ENCODE measurements around the gene IFI35. TPM values are rescaled to one million over a fixed set of nuclear protein-coding genes. Genes with fewer than 3 reads are reported as not detected.

IFI35 gene
- total RNA-seq, 1 experiment from 2014 or later = 6.3 TPM

DNA sequence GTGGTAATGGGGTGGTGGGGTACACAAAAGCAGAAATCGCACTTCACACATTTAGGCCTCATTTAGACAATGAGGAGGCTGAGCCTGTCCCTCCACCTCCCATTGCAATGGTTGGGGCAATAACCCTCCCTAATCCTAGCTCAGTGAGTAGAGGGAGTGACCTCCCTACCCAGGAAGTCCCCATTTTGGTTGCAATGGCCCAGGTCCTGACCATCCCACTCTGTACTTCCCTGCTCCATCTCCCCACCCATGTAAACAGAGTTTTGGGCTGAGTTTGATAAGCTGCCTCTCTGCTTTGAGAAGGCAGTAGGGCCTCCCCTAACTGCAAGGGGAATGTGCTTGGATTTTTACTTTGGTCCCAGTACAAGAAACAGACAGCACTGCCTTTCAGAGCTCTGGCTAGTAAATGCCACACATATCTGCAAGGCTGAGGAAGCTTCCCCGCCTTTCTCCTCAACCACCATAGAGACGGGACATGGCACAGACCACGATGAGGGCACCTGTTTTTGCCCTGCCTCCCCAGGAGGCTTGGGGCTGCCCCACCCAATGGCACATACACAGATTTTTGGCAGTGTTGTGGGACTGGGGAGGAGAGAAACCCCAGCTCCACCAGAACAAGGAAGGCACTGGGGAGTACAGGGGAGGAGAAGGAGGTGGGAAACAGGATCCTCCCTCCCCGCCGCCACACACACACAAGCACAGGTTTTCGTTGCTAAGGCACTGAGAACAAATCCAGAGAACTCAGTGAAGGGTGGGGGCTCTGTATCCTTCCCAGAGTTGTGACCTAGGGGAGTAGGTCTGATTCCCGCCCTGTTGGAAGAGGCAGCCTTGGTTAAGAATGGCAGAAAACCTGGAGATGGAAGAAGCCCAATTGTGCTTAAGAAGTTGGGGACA lies 8.3 kb downstream of the IFI35 start:
- no peak for DNase-seq (ENCODE audit: unreplicated experiment)
- intact Hi-C loops (cut with micrococcal nuclease) = no loop called here
- Mint-ChIP-seq H3K27ac (ENCODE audit: low read depth, unreplicated experiment) (peak overlapping the region; percentile 66), H3K27me3 (ENCODE audit: insufficient read depth, unreplicated experiment) (no peaks in the 10 kb centered on the region), H3K4me3 (ENCODE audit: unreplicated experiment) (no peak overlapping the region), H3K4me1 (ENCODE audit: insufficient read depth, unreplicated experiment) (peaks cover 20% of the 10 kb centered on the region), H3K9me3 (ENCODE audit: unreplicated experiment) (no peaks in the 10 kb centered on the region), H3K36me3 (ENCODE audit: insufficient read depth, unreplicated experiment) (peaks cover 42% of the 10 kb centered on the region)
- CTCF ChIA-PET = no interaction called here
- TSS peak; percentile 52 for BruUV-seq (replicated peaks)
- POLR2A ChIA-PET = interaction anchor here (0.6 to 0.9 kb wide), 2 partner anchors 107 to 168 kb away, joined by 3 read pairs; no protein-coding TSS in a partner anchor
- TF ChIP-seq, protein P1, sequence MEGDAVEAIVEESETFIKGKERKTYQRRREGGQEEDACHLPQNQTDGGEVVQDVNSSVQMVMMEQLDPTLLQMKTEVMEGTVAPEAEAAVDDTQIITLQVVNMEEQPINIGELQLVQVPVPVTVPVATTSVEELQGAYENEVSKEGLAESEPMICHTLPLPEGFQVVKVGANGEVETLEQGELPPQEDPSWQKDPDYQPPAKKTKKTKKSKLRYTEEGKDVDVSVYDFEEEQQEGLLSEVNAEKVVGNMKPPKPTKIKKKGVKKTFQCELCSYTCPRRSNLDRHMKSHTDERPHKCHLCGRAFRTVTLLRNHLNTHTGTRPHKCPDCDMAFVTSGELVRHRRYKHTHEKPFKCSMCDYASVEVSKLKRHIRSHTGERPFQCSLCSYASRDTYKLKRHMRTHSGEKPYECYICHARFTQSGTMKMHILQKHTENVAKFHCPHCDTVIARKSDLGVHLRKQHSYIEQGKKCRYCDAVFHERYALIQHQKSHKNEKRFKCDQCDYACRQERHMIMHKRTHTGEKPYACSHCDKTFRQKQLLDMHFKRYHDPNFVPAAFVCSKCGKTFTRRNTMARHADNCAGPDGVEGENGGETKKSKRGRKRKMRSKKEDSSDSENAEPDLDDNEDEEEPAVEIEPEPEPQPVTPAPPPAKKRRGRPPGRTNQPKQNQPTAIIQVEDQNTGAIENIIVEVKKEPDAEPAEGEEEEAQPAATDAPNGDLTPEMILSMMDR (IDR thresholded peaks at IDR 0.05; ENCODE audit: unreplicated experiment) = no peak

DNA sequence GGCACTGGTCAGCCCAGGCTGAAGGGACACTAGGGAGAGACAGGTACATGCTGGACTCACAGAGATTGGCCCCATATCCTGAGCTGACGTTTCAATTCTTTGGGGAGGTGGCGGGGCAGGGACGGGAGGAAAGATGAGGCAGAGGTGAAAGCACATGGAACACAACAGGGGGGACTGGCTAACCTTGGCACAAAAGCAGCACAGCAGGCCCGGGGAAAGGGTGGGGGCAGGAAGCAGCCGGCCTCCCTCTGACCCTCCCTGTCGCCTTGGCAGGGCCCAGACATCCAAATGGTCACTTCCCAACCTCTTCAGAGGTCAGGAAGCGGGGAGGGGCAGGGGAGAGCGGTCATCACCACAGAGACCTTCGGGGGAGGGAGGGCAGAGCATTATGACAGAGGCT lies 9.0 kb downstream of the IFI35 start:
- H3K4me3 Mint-ChIP-seq (ENCODE audit: unreplicated experiment) = no peak overlapping the region
- H3K9me3 Mint-ChIP-seq (ENCODE audit: unreplicated experiment) = no peaks in the 10 kb centered on the region
- intact Hi-C loops (cut with micrococcal nuclease) = no loop called here
- TF ChIP-seq, protein P1 (IDR thresholded peaks at IDR 0.05; ENCODE audit: unreplicated experiment) = no peak
- DNase-seq (ENCODE audit: unreplicated experiment) = no peak
- H3K36me3 Mint-ChIP-seq (ENCODE audit: insufficient read depth, unreplicated experiment) = peaks cover 44% of the 10 kb centered on the region
- ChIA-PET CTCF (no interaction called here), POLR2A (interaction anchor here (0.6 kb wide), 1 partner anchor 167 kb away, joined by 3 read pairs; no protein-coding TSS in a partner anchor)
- peaks cover 16% of the 10 kb centered on the region for H3K4me1 Mint-ChIP-seq (ENCODE audit: insufficient read depth, unreplicated experiment)
- H3K27ac Mint-ChIP-seq (ENCODE audit: low read depth, unreplicated experiment) = no peak overlapping the region
- BruUV-seq (replicated peaks) = no TSS peak
- no peaks in the 10 kb centered on the region for H3K27me3 Mint-ChIP-seq (ENCODE audit: insufficient read depth, unreplicated experiment)

DNA sequence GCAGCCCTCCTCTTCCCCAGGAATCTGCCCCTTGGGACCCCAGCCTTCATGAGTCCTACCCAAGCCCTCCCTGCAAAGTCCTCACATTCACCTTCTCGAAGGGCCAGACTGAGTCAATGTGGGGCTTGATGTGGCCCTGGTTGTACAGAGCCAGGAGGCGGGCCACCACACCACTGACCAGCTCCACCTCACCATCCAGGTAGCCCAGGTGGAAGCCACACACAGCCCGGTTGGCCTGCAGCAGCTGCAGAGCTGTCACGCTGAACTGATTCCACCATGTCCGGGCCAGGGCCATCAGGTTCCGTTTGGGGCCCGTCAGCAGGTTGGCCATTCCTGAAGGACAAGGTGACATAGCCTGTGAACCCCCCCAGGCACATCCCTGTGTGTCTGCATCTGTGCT lies 9.6 kb downstream of the IFI35 start:
- CTCF ChIA-PET = no interaction called here
- POLR2A ChIA-PET = no interaction called here
- TF ChIP-seq, protein P1 (IDR thresholded peaks at IDR 0.05; ENCODE audit: unreplicated experiment) = no peak
- Mint-ChIP-seq H3K36me3 (ENCODE audit: insufficient read depth, unreplicated experiment) (peaks cover 48% of the 10 kb centered on the region), H3K9me3 (ENCODE audit: unreplicated experiment) (no peaks in the 10 kb centered on the region), H3K4me3 (ENCODE audit: unreplicated experiment) (no peak overlapping the region), H3K27ac (ENCODE audit: low read depth, unreplicated experiment) (no peak overlapping the region), H3K27me3 (ENCODE audit: insufficient read depth, unreplicated experiment) (no peaks in the 10 kb centered on the region), H3K4me1 (ENCODE audit: insufficient read depth, unreplicated experiment) (peaks cover 14% of the 10 kb centered on the region)
- DNase-seq (ENCODE audit: unreplicated experiment) = no peak
- intact Hi-C loops (cut with micrococcal nuclease) = no loop called here
- no TSS peak for BruUV-seq (replicated peaks)

DNA sequence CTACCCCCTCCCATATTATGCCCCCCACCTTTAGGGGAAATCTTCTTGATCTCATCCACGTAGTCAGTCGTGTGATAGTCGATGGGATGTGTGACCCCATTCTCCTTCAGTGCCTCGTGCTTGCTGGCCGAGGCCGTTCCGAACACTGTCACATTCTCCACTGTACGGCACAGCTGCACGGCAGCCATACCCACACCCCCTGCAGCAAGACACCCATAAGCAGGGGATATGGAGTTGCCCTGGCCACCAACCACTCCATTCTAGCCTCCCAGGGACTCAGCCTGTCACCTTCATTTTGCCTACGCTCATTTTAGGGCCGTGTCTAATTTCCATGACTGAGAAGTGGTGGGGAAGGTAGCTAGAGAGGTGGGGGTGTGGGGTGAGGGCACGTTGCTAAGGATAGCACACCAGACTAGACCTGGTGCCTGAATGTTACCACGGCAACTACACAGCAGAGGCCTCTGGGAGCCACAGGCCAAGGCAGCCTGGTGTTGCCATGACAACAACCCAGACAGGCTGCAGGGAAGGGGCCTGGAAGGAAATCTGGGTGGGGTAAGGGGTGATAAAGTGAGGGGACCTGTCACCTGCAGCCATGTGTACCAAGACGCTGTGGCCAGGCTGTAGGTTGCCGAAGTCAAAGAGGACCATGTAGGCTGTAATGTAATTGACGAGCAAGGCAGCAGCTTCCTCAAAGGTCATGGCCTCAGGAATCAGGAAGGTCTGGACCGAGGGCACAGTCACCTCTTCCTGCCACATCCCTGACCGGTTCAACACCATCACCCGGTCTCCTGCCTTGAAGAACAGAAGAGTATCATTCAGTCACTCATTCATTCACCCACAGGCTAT lies 11.6 kb downstream of the IFI35 start:
- Mint-ChIP-seq H3K4me1 (ENCODE audit: insufficient read depth, unreplicated experiment) (peaks cover 14% of the 10 kb centered on the region), H3K9me3 (ENCODE audit: unreplicated experiment) (no peaks in the 10 kb centered on the region), H3K27me3 (ENCODE audit: insufficient read depth, unreplicated experiment) (no peaks in the 10 kb centered on the region), H3K4me3 (ENCODE audit: unreplicated experiment) (no peak overlapping the region), H3K27ac (ENCODE audit: low read depth, unreplicated experiment) (no peak overlapping the region), H3K36me3 (ENCODE audit: insufficient read depth, unreplicated experiment) (peaks cover 55% of the 10 kb centered on the region)
- TF ChIP-seq, protein P1 (IDR thresholded peaks at IDR 0.05; ENCODE audit: unreplicated experiment) = no peak
- BruUV-seq (replicated peaks) = no TSS peak
- ChIA-PET CTCF (interaction anchor here (0.6 to 1.7 kb wide), 2 partner anchors 11 to 68 kb away, joined by 3 to 4 read pairs; partner anchors contain the start of gene IFI35), POLR2A (interaction anchor here (1.1 to 1.3 kb wide), 4 partner anchors 11 to 154 kb away, joined by 3 to 4 read pairs (median 3); partner anchors contain the start of gene RPL27)
- intact Hi-C loops (cut with micrococcal nuclease) = no loop called here
- no peak for DNase-seq (ENCODE audit: unreplicated experiment)
